CD4-positive, alpha-beta T cell (primary cell): ENCODE data around the gene CHRNA5. TPM values are rescaled to one million over a fixed set of nuclear protein-coding genes. Genes with fewer than 3 reads are reported as not detected.
A peak's percentile ranks its signal among the peaks of the same experiment; 100 is the strongest.

Experiments used
- ATAC-seq: fragments of 200-7000 bp; cut with Tn5 transposase; one replicate; pipeline ENCODE4 v1.10.0; 2022; ENCODE audit warnings: mild to moderate bottlenecking; ENCODE audit not compliant: poor library complexity
- CTCF ChIA-PET: fragments of 350-600 bp; sonication (Branson Sonifier 250); formaldehyde crosslinking; loops from one replicate; lab custom pipeline; 2021; ENCODE audit warnings: antibody characterized with exemption, inconsistent platforms; lab: Charles Lee
- POLR2A ChIA-PET: fragments of 350-600 bp; sonication (Branson Sonifier 250); formaldehyde crosslinking; loops from one replicate; lab custom pipeline; 2021; ENCODE audit warnings: antibody characterized with exemption, inconsistent platforms; lab: Charles Lee
- DNase-seq, 14 experiments: peaks; one replicate each; pipeline ENCODE4 v3.0.0-alpha.2; 2013 to 2020; ENCODE audit warnings: mixed read lengths in 2 of 14
- H3K27ac ChIP-seq, 2 donors: one replicate each; pipeline versions ENCODE4 v1.5.1 to v1.7.0; 2013; ENCODE audit warnings: low read length in 2 of 2, low read depth in 1 of 2, mild to moderate bottlenecking in 1 of 2
- H3K27me3 ChIP-seq, 2 experiments: 1 replicate in 1 of 2; 2 replicates in 1 of 2; pipeline versions ENCODE4 v1.6.1 to v1.7.0; 2013; ENCODE audit warnings: low read length in 2 of 2, control low read depth in 1 of 2, mild to moderate bottlenecking in 1 of 2, moderate library complexity in 1 of 2; ENCODE audit not compliant: insufficient read depth in 2 of 2, control insufficient read depth in 1 of 2
- H3K36me3 ChIP-seq: one replicate; pipeline ENCODE4 v1.6.1; 2013; ENCODE audit warnings: low read length, control low read depth; ENCODE audit not compliant: insufficient read depth
- H3K4me1 ChIP-seq: one replicate; pipeline ENCODE4 v1.6.1; 2013; ENCODE audit warnings: low read length, control low read depth; ENCODE audit not compliant: insufficient read depth
- H3K4me3 ChIP-seq: one replicate; pipeline ENCODE4 v1.5.1; 2013; ENCODE audit warnings: mild to moderate bottlenecking, low read length, moderate library complexity
- H3K9me3 ChIP-seq, 2 experiments: 1 replicate in 1 of 2; 2 replicates in 1 of 2; pipeline versions ENCODE4 v1.6.1 to v1.7.0; 2013; ENCODE audit warnings: low read length in 2 of 2, mild to moderate bottlenecking in 2 of 2, control low read depth in 1 of 2, moderate library complexity in 1 of 2; ENCODE audit not compliant: control insufficient read depth in 1 of 2, insufficient read depth in 1 of 2
- H3K27ac Mint-ChIP-seq: one replicate; pipeline ENCODE4 v1.8.0; 2020; ENCODE audit warnings: mixed read lengths
- H3K27me3 Mint-ChIP-seq: one replicate; pipeline ENCODE4 v1.8.0; 2021; ENCODE audit warnings: mixed read lengths
- H3K36me3 Mint-ChIP-seq: one replicate; pipeline ENCODE4 v1.8.0; 2021; ENCODE audit warnings: low read depth, mixed read lengths
- H3K4me1 Mint-ChIP-seq: one replicate; pipeline ENCODE4 v1.8.0; 2021; ENCODE audit warnings: low read depth, mixed read lengths
- H3K4me3 Mint-ChIP-seq: one replicate; pipeline ENCODE4 v1.8.0; 2020; ENCODE audit warnings: mild to moderate bottlenecking, mixed read lengths
- H3K9me3 Mint-ChIP-seq: one replicate; pipeline ENCODE4 v1.8.0; 2020; ENCODE audit warnings: mixed read lengths
- CTCF ChIP-seq: fragments of 200-600 bp; IDR thresholded peaks from one replicate; pipeline ENCODE4 v1.8.0; 2022; ENCODE audit warnings: antibody characterized with exemption, mild to moderate bottlenecking
- intact Hi-C, 2 experiments: fragments of 100-400 bp; cut with DNase I in 1 of 2; cut with micrococcal nuclease in 1 of 2; formaldehyde crosslinking; loops; one replicate each; pipeline versions ENCODE4 v1.15.1 to v1.9.0; 2023 to 2025; cut with DNase I, micrococcal nuclease
- total RNA-seq, 174 experiments: library from RNA in 2 of 174; stranded (reverse) in 2 of 174; gene quantifications; one replicate each; pipeline ENCODE4 v1.2.3 and lab custom pipeline; 2021 to 2026

Gene CHRNA5
- total RNA-seq, 2 experiments from 2014 or later, result 0.25 TPM

DNA sequence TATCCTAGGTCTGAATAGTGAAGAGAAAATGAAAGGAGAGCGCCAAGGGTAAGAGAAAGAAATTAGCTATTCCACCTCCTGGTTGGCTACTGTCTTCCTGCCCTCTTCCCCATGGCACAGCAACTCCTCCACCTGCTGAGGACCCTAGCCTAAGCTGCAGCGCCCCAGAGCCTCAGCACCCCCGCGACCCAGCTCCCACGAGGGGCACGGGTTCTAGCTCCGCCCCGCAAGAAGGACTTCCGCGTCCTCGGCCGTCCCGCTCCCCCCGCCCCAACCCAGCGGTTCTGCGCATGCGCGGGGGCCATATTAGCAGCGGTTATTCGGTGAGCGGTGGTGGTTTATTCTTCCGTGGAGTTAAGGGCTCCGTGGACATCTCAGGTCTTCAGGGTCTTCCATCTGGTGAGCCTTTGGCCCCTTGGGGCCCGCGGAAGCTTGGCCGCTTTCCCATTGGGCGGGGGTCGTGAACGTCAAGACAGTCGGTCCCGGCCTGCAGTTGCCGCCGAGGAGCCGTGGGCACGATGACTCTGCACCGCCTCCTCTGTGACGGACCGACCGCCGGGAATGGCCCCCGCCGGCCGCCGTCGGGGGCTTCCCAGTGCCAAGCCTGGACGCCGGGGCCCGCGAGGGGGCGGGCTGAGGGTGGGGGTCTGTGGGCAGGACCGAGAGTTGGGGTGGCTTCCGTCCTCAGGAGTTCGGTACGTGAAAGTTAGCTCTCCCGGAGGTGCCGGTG is 25.0 kb upstream of the CHRNA5 start, which contains the start of gene PSMA4:
Gene PSMA4, plus strand, starts transcription at position 304 of the 730 bp plus-strand sequence. CDS start 1,484 bp downstream, outside the sequence.
- peaks cover 54% of the 10 kb centered on the region for H3K36me3 Mint-ChIP-seq
- peaks cover 27% of the 10 kb centered on the region for H3K36me3 ChIP-seq
- ChIA-PET POLR2A (interaction anchor here (0.6 to 3.9 kb wide), 20 partner anchors 9 to 333 kb away, joined by 3 to 51 read pairs (median 5); partner anchors contain the start of genes CHRNA5, DNAJA4, HYKK and IREB2), CTCF (interaction anchor here (1.9 kb wide), 1 partner anchor 10 kb away, joined by 5 read pairs; no protein-coding TSS in a partner anchor)
- H3K9me3 ChIP-seq, result no peaks in the 10 kb centered on the region
- DNase-seq, result peak; percentile 87 to 96 (median 93)
- H3K27me3 Mint-ChIP-seq, result no peaks in the 10 kb centered on the region
- no peaks in the 10 kb centered on the region for H3K27me3 ChIP-seq
- H3K4me1 ChIP-seq, result peaks cover 30% of the 10 kb centered on the region
- peak within 1 kb of the TSS; percentile 92 to 97 for H3K27ac ChIP-seq
- peak within 1 kb of the TSS; percentile 77 for H3K4me3 ChIP-seq
- intact Hi-C loops, result loop anchor here (1.0 to 10.0 kb wide), 5 partner anchors 24 to 236 kb away; partner anchors contain the start of genes CHRNA5 (in 2 of the 2) and IREB2 (in 1 of the 2)
- no peaks in the 10 kb centered on the region for H3K9me3 Mint-ChIP-seq
- H3K27ac Mint-ChIP-seq, result peak within 1 kb of the TSS; percentile 99
- H3K4me3 Mint-ChIP-seq, result peak within 1 kb of the TSS; percentile 93
- peaks cover 32% of the 10 kb centered on the region for H3K4me1 Mint-ChIP-seq
- no peak for TF ChIP-seq CTCF
- peak; percentile 84 for ATAC-seq

DNA sequence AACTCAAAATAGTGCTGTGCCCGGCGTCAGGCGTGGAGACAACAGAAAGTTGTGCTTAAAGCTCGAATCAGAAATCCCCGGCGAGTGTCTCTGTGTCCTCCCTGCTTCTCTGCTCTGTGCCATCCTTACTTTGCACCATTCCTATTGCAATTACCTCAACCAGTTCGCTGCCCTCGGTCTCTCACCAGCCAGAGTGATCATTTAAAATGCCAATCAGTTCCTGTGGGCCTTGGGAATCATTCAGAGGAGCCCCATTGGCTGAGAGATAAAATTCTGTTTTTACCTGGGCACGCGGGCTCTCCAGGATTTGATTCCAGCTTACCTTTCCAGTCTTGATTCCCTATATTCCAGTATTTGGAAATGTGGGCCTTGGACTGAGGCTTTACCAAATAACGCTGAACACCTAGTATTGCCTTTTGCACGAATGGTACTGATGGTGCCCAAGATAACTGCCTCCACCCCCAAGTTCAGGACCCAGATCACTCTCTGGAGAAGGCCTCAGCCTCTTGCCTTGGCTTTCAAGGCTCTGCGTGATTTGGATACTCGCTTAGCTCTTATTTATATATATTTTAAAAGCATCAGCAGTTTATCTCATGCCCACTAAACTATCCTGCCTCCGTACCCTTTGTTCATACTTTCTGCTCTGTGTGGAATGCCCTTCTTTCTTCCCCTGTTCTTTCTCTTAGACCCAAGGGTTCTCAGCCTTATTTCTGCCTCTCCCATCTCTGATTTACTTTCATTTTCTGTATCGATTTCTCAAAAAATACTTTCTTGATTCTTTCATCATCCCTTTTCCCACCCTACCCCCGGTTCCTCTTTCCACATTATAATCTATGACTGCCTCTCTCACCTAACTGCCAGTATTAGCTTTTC is 24.2 kb upstream of the CHRNA5 start:
- Mint-ChIP-seq H3K9me3 (no peaks in the 10 kb centered on the region), H3K4me1 (peaks cover 36% of the 10 kb centered on the region), H3K27ac (peak overlapping the region; percentile 99), H3K27me3 (no peaks in the 10 kb centered on the region), H3K4me3 (peak overlapping the region; percentile 93), H3K36me3 (peaks cover 62% of the 10 kb centered on the region)
- ChIA-PET POLR2A (interaction anchor here (0.5 to 3.9 kb wide), 17 partner anchors 8 to 332 kb away, joined by 3 to 51 read pairs (median 6); partner anchors contain the start of genes CHRNA5, DNAJA4, HYKK and IREB2), CTCF (interaction anchor here (1.1 to 1.9 kb wide), 2 partner anchors 9 to 210 kb away, joined by 3 to 5 read pairs; no protein-coding TSS in a partner anchor)
- H3K27me3 ChIP-seq, result no peaks in the 10 kb centered on the region
- intact Hi-C loops, result loop anchor here (1.0 to 10.0 kb wide), 6 partner anchors 24 to 236 kb away; partner anchors contain the start of genes CHRNA5 (in 2 of the 2) and IREB2 (in 1 of the 2)
- peaks cover 30% of the 10 kb centered on the region for H3K4me1 ChIP-seq
- H3K36me3 ChIP-seq, result peaks cover 35% of the 10 kb centered on the region
- ATAC-seq, result no peak
- peak overlapping the region; percentile 92 to 97 for H3K27ac ChIP-seq
- H3K9me3 ChIP-seq, result no peaks in the 10 kb centered on the region
- H3K4me3 ChIP-seq, result peak overlapping the region; percentile 77
- peak in 4 of 14 experiments; percentile 5 to 38 (median 30) for DNase-seq
- no peak for TF ChIP-seq CTCF

DNA sequence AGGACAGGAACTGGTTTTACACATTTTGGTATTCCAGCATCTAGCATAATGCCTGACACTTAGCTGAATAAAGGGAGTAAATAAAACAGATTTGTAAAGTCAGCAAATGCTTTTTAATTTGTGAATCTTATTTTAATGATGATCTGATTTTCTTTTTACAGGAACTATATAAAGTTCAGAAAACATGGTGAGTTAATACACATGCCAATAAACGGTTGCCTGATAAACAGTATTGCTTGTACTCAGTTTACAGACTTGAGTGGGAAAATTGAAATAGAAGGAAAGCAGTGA is 23.6 kb upstream of the CHRNA5 start:
- H3K9me3 ChIP-seq, result no peaks in the 10 kb centered on the region
- DNase-seq (no peak), ATAC-seq (no peak)
- peaks cover 30% of the 10 kb centered on the region for H3K4me1 ChIP-seq
- H3K4me3 ChIP-seq, result peak overlapping the region; percentile 77
- H3K27ac ChIP-seq, result peak overlapping the region; percentile 92 to 97
- Mint-ChIP-seq H3K4me1 (peaks cover 36% of the 10 kb centered on the region), H3K4me3 (peak overlapping the region; percentile 93), H3K9me3 (no peaks in the 10 kb centered on the region), H3K36me3 (peaks cover 68% of the 10 kb centered on the region), H3K27me3 (no peaks in the 10 kb centered on the region), H3K27ac (peak overlapping the region; percentile 99)
- intact Hi-C loops, result loop anchor here (1.0 to 10.0 kb wide), 4 partner anchors 23 to 237 kb away; partner anchors contain the start of gene CHRNA5 (in 1 of the 2)
- no peak for TF ChIP-seq CTCF
- no peaks in the 10 kb centered on the region for H3K27me3 ChIP-seq
- peaks cover 40% of the 10 kb centered on the region for H3K36me3 ChIP-seq
- CTCF ChIA-PET, result interaction anchor here (1.1 to 1.9 kb wide), 2 partner anchors 8 to 210 kb away, joined by 3 to 5 read pairs; no protein-coding TSS in a partner anchor
- POLR2A ChIA-PET, result interaction anchor here (0.6 to 3.9 kb wide), 4 partner anchors 8 to 277 kb away, joined by 3 to 51 read pairs (median 9); partner anchors contain the start of genes DNAJA4 and IREB2
